Karpas-422 (cell line): Measurements from ENCODE around the gene TLE7. TPM values are rescaled to one million over a fixed set of nuclear protein-coding genes. Genes with fewer than 3 reads are reported as not detected.
A peak's percentile ranks its signal among the peaks of the same experiment; 100 is the strongest.

Experiments used
- DNase-seq: peaks from one replicate; pipeline ENCODE4 v3.0.0-alpha.2; 2015
- H2AFZ ChIP-seq: fragments of 200-600 bp; sonication (generic); 2 replicates; pipeline ENCODE4 v1.6.1; 2014; ENCODE audit warnings: antibody characterized with exemption, low read length, mixed read lengths
- H3K27ac ChIP-seq: fragments of 200-600 bp; sonication (generic); 2 replicates; pipeline ENCODE4 v1.5.1; 2014; ENCODE audit warnings: mild to moderate bottlenecking, low read length, moderate library complexity
- H3K27me3 ChIP-seq: fragments of 200-600 bp; sonication (generic); 2 replicates; pipeline ENCODE4 v1.6.1; 2014; ENCODE audit warnings: low read length, mixed read lengths
- H3K36me3 ChIP-seq: fragments of 200-600 bp; sonication (generic); 2 replicates; pipeline ENCODE4 v1.6.1; 2014; ENCODE audit warnings: low read length, mixed read lengths; ENCODE audit not compliant: insufficient read depth
- H3K4me1 ChIP-seq: fragments of 200-600 bp; sonication (generic); 2 replicates; pipeline ENCODE4 v1.6.1; 2014; ENCODE audit warnings: mild to moderate bottlenecking, low read length, mixed read lengths
- H3K4me2 ChIP-seq: fragments of 200-600 bp; sonication (generic); 2 replicates; pipeline ENCODE4 v1.6.1; 2014; ENCODE audit warnings: low read length, low read depth, mild to moderate bottlenecking; ENCODE audit not compliant: poor library complexity, severe bottlenecking
- H3K4me3 ChIP-seq: fragments of 200-600 bp; sonication (generic); 2 replicates; pipeline ENCODE4 v1.5.1; 2014; ENCODE audit warnings: mild to moderate bottlenecking, antibody characterized with exemption, low read length, mixed read lengths
- H3K79me2 ChIP-seq: fragments of 200-600 bp; sonication (generic); 2 replicates; pipeline ENCODE4 v1.6.1; 2014; ENCODE audit warnings: mild to moderate bottlenecking, low read length, mixed read lengths
- H3K9ac ChIP-seq: fragments of 200-600 bp; sonication (generic); 2 replicates; pipeline ENCODE4 v1.6.0; 2014; ENCODE audit warnings: low read length
- H3K9me2 ChIP-seq: fragments of 200-600 bp; sonication (generic), shearing (Covaris generic); replicated peaks from 2 replicates; pipeline ENCODE4 v1.6.0; 2014; ENCODE audit warnings: mild to moderate bottlenecking, low read length, moderate library complexity; ENCODE audit not compliant: insufficient read depth
- H3K9me3 ChIP-seq: fragments of 300-700, 200-600 bp; sonication (generic); 2 replicates; pipeline ENCODE4 v1.6.1; 2014; ENCODE audit warnings: low read length, mixed read lengths
- H4K20me1 ChIP-seq: fragments of 200-600 bp; sonication (generic); 2 replicates; pipeline ENCODE4 v1.6.1; 2014; ENCODE audit warnings: mild to moderate bottlenecking, antibody characterized with exemption, low read length, low read depth; ENCODE audit not compliant: insufficient read depth
- total RNA-seq: library from RNA; depleted of rRNA; stranded (reverse); fragments of >200 nt; shearing (Covaris generic); gene quantifications from 2 replicates; pipeline ENCODE4 v1.2.3, GENCODE V29; 2014; ENCODE audit warnings: low replicate concordance

TLE7 gene
- total RNA-seq, 1 experiment from 2014 or later = not detected

DNA sequence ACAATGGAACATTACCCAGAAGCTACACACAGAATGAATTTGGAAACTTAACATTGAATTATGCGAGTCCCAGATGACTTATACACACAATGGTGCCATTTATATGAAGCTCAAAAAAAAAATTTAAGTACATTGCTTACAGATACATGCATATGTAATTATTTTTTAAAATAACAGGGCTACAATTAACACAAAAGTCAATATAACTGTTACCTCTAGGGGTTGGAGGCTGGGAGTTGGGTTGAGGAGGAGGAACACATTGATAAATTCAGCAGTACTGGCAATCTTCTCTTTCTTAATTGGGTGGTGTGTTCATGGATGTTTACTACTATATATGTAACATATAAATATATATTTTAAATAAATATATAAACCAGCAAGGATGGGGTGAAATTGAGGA is 19.1 kb upstream of the TLE7 start:
- Histone ChIP-seq H3K9me2 (no peaks in the 10 kb centered on the region), H3K27me3 (no peaks in the 10 kb centered on the region), H3K27ac (no peak overlapping the region), H3K4me3 (peak overlapping the region; percentile 98), H3K36me3 (peaks cover under 1% of the 10 kb centered on the region; the same call in 1 of the 2 replicates), H4K20me1 (no peaks in the 10 kb centered on the region), H2AFZ (no peak overlapping the region), H3K4me2 (peak overlapping the region; percentile 74), H3K79me2 (peaks cover 42% of the 10 kb centered on the region), H3K9ac (peak overlapping the region; percentile 92; the same call in 1 of the 2 replicates), H3K4me1 (peaks cover 17% of the 10 kb centered on the region), H3K9me3 (no peaks in the 10 kb centered on the region)
- DNase-seq = no peak

DNA sequence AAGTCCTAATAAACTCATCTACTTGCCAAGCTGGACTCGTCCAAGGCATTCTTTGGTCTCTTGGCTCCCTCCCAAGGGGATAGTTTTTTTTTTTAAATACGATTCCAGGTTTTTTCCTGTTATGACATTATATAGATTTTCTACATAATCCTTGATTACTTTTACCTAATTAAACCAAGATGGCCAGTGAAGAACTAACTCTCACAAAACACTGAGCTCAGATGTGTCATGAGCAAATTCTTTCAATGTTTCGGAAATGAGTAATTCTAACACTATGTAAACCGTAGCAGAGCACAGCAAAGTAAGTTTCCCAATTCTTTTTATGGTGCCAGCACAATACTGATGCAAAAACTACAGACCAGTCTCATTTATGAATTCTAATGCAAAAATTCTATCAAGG is 18.4 kb upstream of the TLE7 start:
- Histone ChIP-seq H3K36me3 (peaks cover 6% of the 10 kb centered on the region; the same call in 1 of the 2 replicates), H3K27me3 (no peaks in the 10 kb centered on the region), H3K4me3 (peak overlapping the region; percentile 98; the same call in 1 of the 2 replicates), H2AFZ (no peak overlapping the region), H3K4me2 (peak overlapping the region; percentile 74), H3K9ac (no peak overlapping the region), H3K4me1 (peaks cover 17% of the 10 kb centered on the region), H3K9me3 (no peaks in the 10 kb centered on the region), H4K20me1 (no peaks in the 10 kb centered on the region), H3K27ac (no peak overlapping the region), H3K79me2 (peaks cover 42% of the 10 kb centered on the region), H3K9me2 (no peaks in the 10 kb centered on the region)
- DNase-seq = no peak

DNA sequence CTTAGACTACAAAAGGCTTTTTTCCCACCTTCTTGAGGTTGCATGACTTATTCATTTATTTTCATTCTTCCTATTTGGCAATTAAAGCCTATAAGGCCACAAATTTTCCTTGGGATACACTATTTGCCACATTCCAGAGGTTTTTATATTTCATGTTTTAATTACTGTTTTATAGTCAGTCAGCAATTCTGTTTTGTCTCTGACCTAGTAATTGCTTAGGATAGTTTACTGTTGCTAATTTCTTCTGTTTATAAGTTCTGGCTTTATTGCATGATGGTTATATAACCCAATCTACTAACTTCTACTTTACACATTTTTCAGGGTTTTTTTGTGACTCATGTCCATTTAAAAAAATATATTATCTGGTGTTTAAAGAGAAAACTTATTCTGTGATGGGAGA is 17.7 kb upstream of the TLE7 start:
- Histone ChIP-seq H3K27ac (no peak overlapping the region), H4K20me1 (no peaks in the 10 kb centered on the region), H3K9me2 (no peaks in the 10 kb centered on the region), H3K27me3 (no peaks in the 10 kb centered on the region), H3K79me2 (peaks cover 42% of the 10 kb centered on the region), H3K36me3 (peaks cover 13% of the 10 kb centered on the region), H3K4me2 (no peak overlapping the region), H3K4me3 (no peak overlapping the region), H3K9me3 (no peaks in the 10 kb centered on the region), H3K4me1 (peaks cover 17% of the 10 kb centered on the region), H2AFZ (no peak overlapping the region), H3K9ac (no peak overlapping the region)
- no peak for DNase-seq

DNA sequence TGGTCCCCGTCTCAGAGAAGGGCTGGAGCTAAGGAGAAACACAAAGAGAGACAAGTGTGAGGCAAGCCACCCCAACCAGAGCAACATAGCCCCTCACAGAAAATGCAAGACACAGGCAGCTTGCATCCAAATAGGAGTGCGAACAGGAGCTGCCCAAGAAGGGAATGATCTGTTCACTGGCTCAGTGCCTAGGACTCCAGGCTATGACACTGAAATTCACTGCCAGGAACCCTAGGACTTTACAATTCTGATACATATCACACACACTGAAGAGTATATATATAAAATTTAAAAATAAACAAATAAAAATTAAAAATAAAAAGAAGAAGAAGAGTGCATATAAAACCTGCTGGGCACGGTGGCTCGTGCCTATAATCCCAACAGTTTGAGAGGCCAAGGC is 14.9 kb upstream of the TLE7 start:
- Histone ChIP-seq H3K9me2 (no peaks in the 10 kb centered on the region), H3K4me1 (peaks cover 10% of the 10 kb centered on the region), H3K4me2 (no peak overlapping the region), H3K79me2 (peaks cover 40% of the 10 kb centered on the region), H3K27ac (no peak overlapping the region), H3K9ac (no peak overlapping the region), H2AFZ (no peak overlapping the region), H3K36me3 (peaks cover 39% of the 10 kb centered on the region), H3K27me3 (no peaks in the 10 kb centered on the region), H3K4me3 (no peak overlapping the region), H3K9me3 (peaks cover 7% of the 10 kb centered on the region), H4K20me1 (no peaks in the 10 kb centered on the region)
- DNase-seq = no peak

DNA sequence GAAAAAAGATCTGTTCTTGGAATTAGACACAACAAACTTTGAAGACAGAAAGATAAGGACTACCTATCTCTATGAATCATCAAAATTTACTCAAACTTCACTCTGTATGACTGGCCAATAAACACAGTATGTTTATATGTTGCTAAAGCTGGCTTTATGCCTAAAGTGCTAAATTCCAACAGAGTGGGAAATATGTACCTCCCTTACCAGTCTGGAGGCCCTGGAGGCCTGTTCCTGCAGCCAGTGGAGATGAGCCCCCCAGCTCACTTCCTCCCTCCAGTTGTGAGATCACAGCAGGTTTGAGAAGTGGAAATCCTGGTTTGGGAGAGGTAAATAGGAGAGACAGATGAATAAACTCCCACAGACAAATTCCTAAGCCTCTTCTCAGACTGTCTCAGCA is 11.2 kb upstream of the TLE7 start:
- peaks cover 75% of the 10 kb centered on the region for H3K36me3 ChIP-seq
- no peak overlapping the region for H3K9ac ChIP-seq
- H3K9me2 ChIP-seq = no peaks in the 10 kb centered on the region

DNA sequence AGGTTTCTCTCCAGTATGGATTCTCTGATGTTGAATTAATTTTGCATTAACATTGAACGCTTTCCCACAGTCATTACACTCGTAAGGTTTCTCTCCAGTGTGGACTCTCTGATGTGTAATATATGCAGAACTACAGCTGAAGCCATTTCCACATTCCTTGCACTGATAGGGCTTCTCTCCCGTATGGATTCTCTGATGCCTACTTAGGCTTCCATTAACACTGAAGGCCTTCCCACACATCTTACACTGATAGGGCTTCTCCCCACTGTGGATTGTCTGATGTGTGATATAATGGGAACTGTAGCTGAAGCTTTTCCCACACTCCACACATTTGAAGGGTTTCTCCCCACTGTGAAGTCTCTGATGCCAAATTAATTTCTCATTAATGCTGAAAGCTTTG is 7.2 kb upstream of the TLE7 start:
- H3K27me3 ChIP-seq = no peaks in the 10 kb centered on the region
- 0 out of 2 replicates have a peak overlapping the region, but pooled peaks have one; percentile 6 for H3K4me3 ChIP-seq
- H3K4me2 ChIP-seq = no peak overlapping the region
- no peak for DNase-seq
- no peak overlapping the region for H2AFZ ChIP-seq
- peaks cover 62% of the 10 kb centered on the region for H3K36me3 ChIP-seq
- no peaks in the 10 kb centered on the region for H3K79me2 ChIP-seq
- H3K4me1 ChIP-seq = no peaks in the 10 kb centered on the region
- H3K27ac ChIP-seq = no peak overlapping the region
- H4K20me1 ChIP-seq = no peaks in the 10 kb centered on the region
- peaks cover 48% of the 10 kb centered on the region for H3K9me3 ChIP-seq
- H3K9ac ChIP-seq = no peak overlapping the region
- no peaks in the 10 kb centered on the region for H3K9me2 ChIP-seq

More for the DNA sequence above, 11.2 kb upstream of the TLE7 start:
- Histone ChIP-seq H3K9me3 (peaks cover 35% of the 10 kb centered on the region), H3K27me3 (no peaks in the 10 kb centered on the region), H3K79me2 (peaks cover 4% of the 10 kb centered on the region; the same call in 1 of the 2 replicates), H2AFZ (no peak overlapping the region), H3K4me1 (no peaks in the 10 kb centered on the region), H3K4me3 (no peak overlapping the region), H4K20me1 (no peaks in the 10 kb centered on the region), H3K27ac (no peak overlapping the region), H3K4me2 (no peak overlapping the region)
- DNase-seq = no peak

DNA sequence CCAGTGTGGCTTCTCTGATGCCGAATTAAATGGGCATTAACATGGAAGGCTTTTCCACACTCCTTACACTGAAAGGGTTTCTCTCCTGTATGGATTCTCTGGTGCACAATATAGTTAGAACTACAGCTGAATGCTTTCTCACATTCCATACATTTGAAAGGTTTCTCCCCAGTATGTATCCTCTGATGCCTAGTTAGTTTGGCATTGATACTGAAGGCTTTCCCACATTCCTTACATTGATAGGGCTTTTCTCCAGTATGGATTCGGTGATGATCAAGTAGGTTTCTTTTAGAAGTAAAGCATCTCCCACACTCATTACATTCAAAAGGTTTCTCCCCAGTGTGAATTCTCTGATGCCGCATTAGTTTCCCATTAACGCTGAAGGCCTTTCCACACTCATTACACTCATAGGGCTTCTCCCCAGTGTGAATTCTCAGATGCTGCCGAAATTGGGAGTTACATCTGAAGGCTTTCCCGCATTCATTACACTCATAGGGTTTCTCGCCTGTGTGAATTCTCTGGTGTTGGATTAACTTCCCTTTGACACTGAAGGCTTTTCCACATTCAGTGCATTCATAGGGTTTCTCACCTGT is 6.5 kb upstream of the TLE7 start:
- Histone ChIP-seq H3K9me2 (no peaks in the 10 kb centered on the region), H3K4me3 (no peak overlapping the region), H3K27me3 (no peaks in the 10 kb centered on the region), H4K20me1 (no peaks in the 10 kb centered on the region), H3K27ac (no peak overlapping the region), H3K36me3 (peaks cover 55% of the 10 kb centered on the region), H3K9me3 (peaks cover 48% of the 10 kb centered on the region), H3K4me2 (no peak overlapping the region), H2AFZ (no peak overlapping the region), H3K79me2 (no peaks in the 10 kb centered on the region), H3K4me1 (no peaks in the 10 kb centered on the region), H3K9ac (no peak overlapping the region)
- DNase-seq = no peak

DNA sequence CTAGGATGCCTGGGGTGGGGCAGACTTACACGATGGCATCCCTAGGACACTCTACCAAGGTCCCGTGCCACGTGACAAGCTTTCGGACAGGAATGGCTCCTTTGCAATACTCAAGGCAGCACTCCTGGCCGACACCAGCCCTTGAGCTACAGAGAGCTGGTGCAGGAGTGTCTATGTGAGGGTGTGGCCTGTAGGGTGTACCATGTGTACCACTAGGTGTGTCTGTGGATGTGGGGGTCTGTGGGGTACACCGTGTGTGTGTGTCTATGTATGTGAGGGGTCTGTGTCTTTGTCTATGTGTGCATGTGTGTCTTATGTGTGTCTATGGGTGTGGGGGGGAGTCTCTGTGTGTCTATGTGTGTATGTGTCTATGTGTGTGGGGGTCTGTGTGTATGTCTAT is 1.9 kb upstream of the TLE7 start:
- H3K79me2 ChIP-seq = no peaks in the 10 kb centered on the region
- H3K27ac ChIP-seq = no peak overlapping the region
- H3K4me1 ChIP-seq = no peaks in the 10 kb centered on the region
- no peaks in the 10 kb centered on the region for H4K20me1 ChIP-seq
- H3K4me2 ChIP-seq = no peak overlapping the region
- no peak overlapping the region for H3K9ac ChIP-seq
- no peaks in the 10 kb centered on the region for H3K9me2 ChIP-seq
- H3K4me3 ChIP-seq = no peak overlapping the region
- DNase-seq = no peak
- no peak overlapping the region for H2AFZ ChIP-seq
- peaks cover 20% of the 10 kb centered on the region for H3K9me3 ChIP-seq
- peaks cover 10% of the 10 kb centered on the region for H3K36me3 ChIP-seq
- no peaks in the 10 kb centered on the region for H3K27me3 ChIP-seq
